GM12865 (cell line): Measurements from ENCODE around the gene NSMCE3.

Experiments used
- DNase-seq: peaks from one replicate; pipeline ENCODE4 v3.0.0; 2010; ENCODE audit warnings: low read depth
- H3K4me3 ChIP-seq: 2 replicates; pipeline ENCODE4 v1.5.1; 2011; ENCODE audit warnings: mild to moderate bottlenecking, low read depth, low read length, control low read depth
- TF ChIP-seq, protein P1 (sequence below): IDR thresholded peaks from 2 replicates; pipeline ENCODE4 v1.5.1; 2011; ENCODE audit warnings: low read length, control low read depth, low read depth, inconsistent platforms; ENCODE audit not compliant: insufficient read depth; ENCODE audit errors: missing control alignments

The NSMCE3 gene

DNA sequence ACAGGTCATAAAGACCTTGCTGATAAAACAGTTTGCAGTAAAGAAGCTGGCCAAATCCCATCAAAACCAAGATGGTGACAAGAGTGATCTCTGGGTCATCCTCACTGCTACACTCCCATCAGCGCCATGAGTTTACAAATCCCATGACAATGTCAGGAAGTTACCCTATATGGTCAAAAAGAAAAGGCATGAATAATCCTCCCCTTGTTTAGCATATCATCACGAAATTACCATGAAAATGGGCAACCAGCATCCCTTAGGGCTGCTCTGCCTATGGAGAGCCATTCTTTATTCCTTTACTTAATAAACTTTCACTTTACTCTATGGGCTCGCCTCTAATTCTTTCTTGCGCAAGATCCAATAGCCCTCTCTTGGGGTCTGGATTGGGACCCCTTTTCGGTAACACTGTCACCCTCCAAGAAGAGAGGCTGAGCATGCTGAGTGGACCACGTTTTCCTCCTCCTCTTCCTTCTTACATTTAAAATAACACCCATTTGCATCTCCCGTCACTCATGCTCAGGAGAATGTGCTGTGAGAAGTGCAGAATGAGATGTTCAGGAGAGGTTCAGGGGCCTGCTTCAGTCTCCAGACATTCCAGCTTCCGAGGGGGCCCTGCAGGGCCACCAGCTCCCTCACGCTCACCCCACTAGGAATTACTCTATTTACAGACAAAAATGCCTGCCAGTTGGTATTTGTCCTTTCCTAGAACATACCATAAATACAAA, 47.3 kb downstream of the NSMCE3 start:
- no peak overlapping the region for H3K4me3 ChIP-seq
- DNase-seq: no peak
- TF ChIP-seq, protein P1, sequence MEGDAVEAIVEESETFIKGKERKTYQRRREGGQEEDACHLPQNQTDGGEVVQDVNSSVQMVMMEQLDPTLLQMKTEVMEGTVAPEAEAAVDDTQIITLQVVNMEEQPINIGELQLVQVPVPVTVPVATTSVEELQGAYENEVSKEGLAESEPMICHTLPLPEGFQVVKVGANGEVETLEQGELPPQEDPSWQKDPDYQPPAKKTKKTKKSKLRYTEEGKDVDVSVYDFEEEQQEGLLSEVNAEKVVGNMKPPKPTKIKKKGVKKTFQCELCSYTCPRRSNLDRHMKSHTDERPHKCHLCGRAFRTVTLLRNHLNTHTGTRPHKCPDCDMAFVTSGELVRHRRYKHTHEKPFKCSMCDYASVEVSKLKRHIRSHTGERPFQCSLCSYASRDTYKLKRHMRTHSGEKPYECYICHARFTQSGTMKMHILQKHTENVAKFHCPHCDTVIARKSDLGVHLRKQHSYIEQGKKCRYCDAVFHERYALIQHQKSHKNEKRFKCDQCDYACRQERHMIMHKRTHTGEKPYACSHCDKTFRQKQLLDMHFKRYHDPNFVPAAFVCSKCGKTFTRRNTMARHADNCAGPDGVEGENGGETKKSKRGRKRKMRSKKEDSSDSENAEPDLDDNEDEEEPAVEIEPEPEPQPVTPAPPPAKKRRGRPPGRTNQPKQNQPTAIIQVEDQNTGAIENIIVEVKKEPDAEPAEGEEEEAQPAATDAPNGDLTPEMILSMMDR: no peak

GRCh38 chr15:29220852-29221251, 48.8 kb downstream of the NSMCE3 start:
- TF ChIP-seq, protein P1: no peak
- DNase-seq: no peak

GRCh38 chr15:29216955-29217354, 52.7 kb downstream of the NSMCE3 start:
- TF ChIP-seq, protein P1: no peak
- no peak overlapping the region for H3K4me3 ChIP-seq

More at GRCh38 chr15:29220852-29221251, 48.8 kb downstream of the NSMCE3 start:
- H3K4me3 ChIP-seq: no peak overlapping the region

More at GRCh38 chr15:29216955-29217354, 52.7 kb downstream of the NSMCE3 start:
- no peak for DNase-seq
